AG08395 (cell line): ENCODE results near the gene ARVCF.

Source experiments
- DNase-seq: peaks from one replicate; pipeline ENCODE4 v3.0.0; 2012; ENCODE audit warnings: mixed read lengths, low spot score

Gene ARVCF

GRCh38 chr22:20016734-20017621 is at the start of gene ARVCF:
Gene ARVCF, minus strand, starts transcription at chr22:20016823. Its CDS starts 26,029 bp downstream, at chr22:19990794.
- DNase-seq: peak; percentile 99

- no peak for DNase-seq
Measured at GRCh38 chr22:20065896-20066616, 49.4 kb upstream of the ARVCF start.

- DNase-seq: no peak
Measured at GRCh38 chr22:20064545-20065262, 48.1 kb upstream of the ARVCF start.

GRCh38 chr22:20064140-20064480 is 47.5 kb upstream of the ARVCF start:
- DNase-seq: no peak

GRCh38 chr22:20063271-20064139 is 46.9 kb upstream of the ARVCF start:
- DNase-seq: no peak

- DNase-seq: no peak
Measured at GRCh38 chr22:20062766-20063083, 46.1 kb upstream of the ARVCF start.

- DNase-seq: no peak
Measured at GRCh38 chr22:20062043-20062765, 45.6 kb upstream of the ARVCF start.

GRCh38 chr22:20061481-20061861 is 44.8 kb upstream of the ARVCF start:
- no peak for DNase-seq

- DNase-seq: no peak
Measured at GRCh38 chr22:20060700-20061480, 44.3 kb upstream of the ARVCF start.

- DNase-seq: no peak
Measured at GRCh38 chr22:20058989-20059770, 42.6 kb upstream of the ARVCF start.

GRCh38 chr22:20057596-20058268 is 41.1 kb upstream of the ARVCF start:
- DNase-seq: no peak

GRCh38 chr22:20056696-20057386 is 40.2 kb upstream of the ARVCF start:
- DNase-seq: no peak

GRCh38 chr22:20056161-20056560 is 39.5 kb upstream of the ARVCF start:
- DNase-seq: no peak

GRCh38 chr22:20055654-20056053 is 39.0 kb upstream of the ARVCF start:
- DNase-seq: no peak

- DNase-seq: no peak
Measured at GRCh38 chr22:20055144-20055543, 38.5 kb upstream of the ARVCF start.

- no peak for DNase-seq
Measured at GRCh38 chr22:20054485-20054884, 37.9 kb upstream of the ARVCF start.

- DNase-seq: no peak
Measured at GRCh38 chr22:20054034-20054427, 37.4 kb upstream of the ARVCF start.

GRCh38 chr22:20053407-20054033 is 36.9 kb upstream of the ARVCF start:
- no peak for DNase-seq
